B cell (primary cell): ENCODE results near the gene PINK1. TPM values are rescaled to one million over a fixed set of nuclear protein-coding genes. Genes with fewer than 3 reads are reported as not detected.

Experiments
- ATAC-seq: fragments of 200-7000 bp; cut with Tn5 transposase; one replicate; pipeline ENCODE4 v1.10.0; 2021; ENCODE audit warnings: low read depth, mild to moderate bottlenecking, moderate number of reproducible peaks, moderate library complexity
- CTCF ChIA-PET: fragments of 350-600 bp; sonication (Branson Sonifier 250); formaldehyde crosslinking; loops from one replicate; lab custom pipeline; 2021; ENCODE audit warnings: antibody characterized with exemption, inconsistent platforms; lab: Charles Lee
- POLR2A ChIA-PET: fragments of 350-600 bp; sonication (Branson Sonifier 250); formaldehyde crosslinking; loops from one replicate; lab custom pipeline; 2021; ENCODE audit warnings: antibody characterized with exemption; lab: Charles Lee
- DNase-seq: peaks from one replicate; pipeline ENCODE4 v3.0.0; 2013
- H2AFZ ChIP-seq: 2 replicates; pipeline ENCODE4 v1.6.1; 2012; ENCODE audit warnings: mild to moderate bottlenecking, low read depth, low read length; ENCODE audit not compliant: insufficient read depth, poor library complexity, severe bottlenecking
- H3K27ac ChIP-seq, 2 donors: 1 replicate in 1 of 2; 2 replicates in 1 of 2; pipeline ENCODE4 v1.5.1; 2012 to 2013; ENCODE audit warnings: low read length in 2 of 2, mild to moderate bottlenecking in 2 of 2, moderate library complexity in 1 of 2
- H3K27me3 ChIP-seq, 4 experiments: fragments of 200-600 bp in 1 of 4; sonication (generic) in 1 of 4; replicated peaks in 1 of 4; 1 replicate in 2 of 4; 2 replicates in 2 of 4; pipeline versions ENCODE4 v1.6.1 to v1.7.0; 2013 to 2016; ENCODE audit warnings: low read length in 3 of 4, mild to moderate bottlenecking in 2 of 4, mixed read lengths in 1 of 4, moderate library complexity in 1 of 4; ENCODE audit not compliant: insufficient read depth in 4 of 4, control insufficient read depth in 3 of 4; ENCODE audit errors: control extremely low read depth in 1 of 4
- H3K36me3 ChIP-seq, 2 experiments: replicated peaks in 1 of 2; 1 replicate in 1 of 2; 2 replicates in 1 of 2; pipeline versions ENCODE4 v1.6.1 to v1.7.1; 2013; ENCODE audit warnings: low read length in 1 of 2; ENCODE audit not compliant: insufficient read depth in 2 of 2, control insufficient read depth in 1 of 2; ENCODE audit errors: control extremely low read depth in 1 of 2, extremely low read depth in 1 of 2
- H3K4me1 ChIP-seq, 2 donors: fragments of 200-600 bp in 1 of 2; sonication (generic) in 1 of 2; 1 replicate in 1 of 2; 2 replicates in 1 of 2; pipeline versions ENCODE4 v1.5.1 to v1.6.1; 2013 to 2017; ENCODE audit warnings: low read length in 2 of 2; ENCODE audit not compliant: control insufficient read depth in 2 of 2, insufficient read depth in 2 of 2
- H3K4me2 ChIP-seq: replicated peaks from 2 replicates; pipeline ENCODE3; 2012; ENCODE audit warnings: mild to moderate bottlenecking, low read depth, low read length; ENCODE audit not compliant: poor library complexity, severe bottlenecking
- H3K4me3 ChIP-seq, 5 experiments: fragments of 200-600 bp in 1 of 5; sonication (generic) in 1 of 5; 1 replicate in 3 of 5; 2 replicates in 2 of 5; pipeline versions ENCODE4 v1.5.1 to v1.7.0; 2011 to 2016; ENCODE audit warnings: low read length in 4 of 5, mild to moderate bottlenecking in 4 of 5, low read depth in 2 of 5, control low read depth in 1 of 5, moderate library complexity in 1 of 5; ENCODE audit not compliant: insufficient read depth in 1 of 5; ENCODE audit errors: control extremely low read depth in 1 of 5, extremely low read depth in 1 of 5
- H3K79me2 ChIP-seq: fragments of 200-600 bp; sonication (generic); one replicate; pipeline ENCODE4 v1.6.0; 2016; ENCODE audit warnings: low read length; ENCODE audit not compliant: control insufficient read depth, insufficient read depth
- H3K9ac ChIP-seq: fragments of 200-600 bp; sonication (generic); 2 replicates; pipeline ENCODE4 v1.6.1; 2017; ENCODE audit warnings: mild to moderate bottlenecking, low read length, moderate library complexity
- H3K9me3 ChIP-seq, 3 donors: one replicate each; pipeline versions ENCODE4 v1.6.1 to v1.7.1; 2013; ENCODE audit warnings: low read length in 2 of 3; ENCODE audit not compliant: control insufficient read depth in 2 of 3, insufficient read depth in 1 of 3; ENCODE audit errors: control extremely low read depth in 1 of 3
- H4K20me1 ChIP-seq: 2 replicates; pipeline ENCODE4 v1.6.0; 2012; ENCODE audit warnings: mild to moderate bottlenecking, low read length; ENCODE audit not compliant: insufficient read depth, control insufficient read depth, poor library complexity, severe bottlenecking
- H3K27ac Mint-ChIP-seq: one replicate; pipeline ENCODE4 v1.8.0; 2021; ENCODE audit warnings: mixed read lengths
- H3K27me3 Mint-ChIP-seq: one replicate; pipeline ENCODE4 v1.8.0; 2021; ENCODE audit warnings: mixed read lengths
- H3K4me1 Mint-ChIP-seq: one replicate; pipeline ENCODE4 v1.8.0; 2021; ENCODE audit warnings: mixed read lengths
- H3K4me3 Mint-ChIP-seq: one replicate; pipeline ENCODE4 v1.8.0; 2021; ENCODE audit warnings: mixed read lengths
- H3K9me3 Mint-ChIP-seq: one replicate; pipeline ENCODE4 v1.8.0; 2022; ENCODE audit warnings: mixed read lengths; ENCODE audit not compliant: insufficient read depth
- EZH2 ChIP-seq: IDR thresholded peaks from 2 replicates; pipeline ENCODE4 v1.6.1; 2012; ENCODE audit warnings: borderline replicate concordance, low read depth, mild to moderate bottlenecking, moderate library complexity, low read length; ENCODE audit not compliant: insufficient read depth, poor library complexity, severe bottlenecking
- WGBS: methylation state at CpG from one replicate; pipeline ENCODE4 v1.1.5; 2013; ENCODE audit warnings: missing lambda C conversion rate; ENCODE audit not compliant: insufficient coverage; 5-methylcytosine and 5-hydroxymethylcytosine counted together
- intact Hi-C: fragments of 100-400 bp; cut with micrococcal nuclease; formaldehyde crosslinking; loops from one replicate; pipeline ENCODE4 v1.10.0; 2022
- polyA plus RNA-seq: library from polyadenylated mRNA; depleted of rRNA; stranded (reverse); fragments of >200 nt; gene quantifications from 2 replicates; pipeline ENCODE4 v1.2.3, GENCODE V29; 2012
- total RNA-seq, 2 donors: library from RNA; stranded (reverse); fragments of 120-200 nt in 1 of 2; gene quantifications; 1 replicate in 1 of 2; 2 replicates in 1 of 2; pipeline versions ENCODE4 v1.2.3 to v1.2.4, GENCODE V29; 2013 to 2022
- TF ChIP-seq, protein P1 (sequence below): fragments of 200-600 bp; IDR thresholded peaks from one replicate; pipeline ENCODE4 v1.8.0; 2022; ENCODE audit warnings: antibody characterized with exemption, mild to moderate bottlenecking

PINK1 gene
- total and polyA plus RNA-seq, 2 donors (not counting 1 experiment from before 2014, with no cell fraction given): 5.8 to 14.3 TPM

DNA sequence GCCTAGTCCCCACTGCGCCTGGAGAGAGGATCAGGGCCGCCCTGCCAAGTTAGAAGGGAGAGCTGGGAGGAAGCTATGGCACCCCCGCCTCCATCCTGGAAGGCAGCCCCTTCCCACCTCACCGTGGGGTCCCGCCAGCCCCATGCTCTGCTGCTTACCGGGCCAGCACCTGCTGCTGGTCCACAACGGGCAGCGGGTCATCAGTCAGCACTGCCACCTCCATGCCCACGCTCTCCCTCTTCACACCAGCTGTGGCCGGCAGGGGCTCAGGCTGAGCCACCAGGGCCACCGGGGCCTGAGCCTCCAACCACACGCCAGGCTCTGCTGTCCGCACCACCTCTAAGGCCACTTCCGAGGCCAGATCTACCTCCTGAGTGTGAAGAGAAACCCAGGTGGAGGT, 51.4 kb downstream of the PINK1 start:
- no peaks in the 10 kb centered on the region for H4K20me1 ChIP-seq
- ChIA-PET POLR2A (no interaction called here), CTCF (interaction anchor here (1.0 kb wide), 1 partner anchor 12 kb away, joined by 3 read pairs; no protein-coding TSS in a partner anchor)
- H3K9me3 ChIP-seq: no peaks in the 10 kb centered on the region
- peaks cover 0 to 12% (median 0%) of the 10 kb centered on the region in 4 experiments for H3K27me3 ChIP-seq
- H3K79me2 ChIP-seq: no peaks in the 10 kb centered on the region
- H3K4me1 ChIP-seq: peaks cover 5 to 12% of the 10 kb centered on the region in 2 donors
- no peak overlapping the region for H2AFZ ChIP-seq
- no peaks in the 10 kb centered on the region for H3K36me3 ChIP-seq
- Mint-ChIP-seq H3K4me3 (no peak overlapping the region), H3K9me3 (no peaks in the 10 kb centered on the region), H3K27ac (no peak overlapping the region), H3K4me1 (no peaks in the 10 kb centered on the region), H3K27me3 (peaks cover 16% of the 10 kb centered on the region)
- H3K27ac ChIP-seq: no peak overlapping the region
- no peak overlapping the region for H3K9ac ChIP-seq
- 100% methylated on average over 9 of the region's 14 CpGs for WGBS
- H3K4me3 ChIP-seq: no peak overlapping the region
- ATAC-seq (no peak), DNase-seq (no peak)
- H3K4me2 ChIP-seq: no peak overlapping the region
- intact Hi-C loops: no loop called here
- TF ChIP-seq, protein P1, sequence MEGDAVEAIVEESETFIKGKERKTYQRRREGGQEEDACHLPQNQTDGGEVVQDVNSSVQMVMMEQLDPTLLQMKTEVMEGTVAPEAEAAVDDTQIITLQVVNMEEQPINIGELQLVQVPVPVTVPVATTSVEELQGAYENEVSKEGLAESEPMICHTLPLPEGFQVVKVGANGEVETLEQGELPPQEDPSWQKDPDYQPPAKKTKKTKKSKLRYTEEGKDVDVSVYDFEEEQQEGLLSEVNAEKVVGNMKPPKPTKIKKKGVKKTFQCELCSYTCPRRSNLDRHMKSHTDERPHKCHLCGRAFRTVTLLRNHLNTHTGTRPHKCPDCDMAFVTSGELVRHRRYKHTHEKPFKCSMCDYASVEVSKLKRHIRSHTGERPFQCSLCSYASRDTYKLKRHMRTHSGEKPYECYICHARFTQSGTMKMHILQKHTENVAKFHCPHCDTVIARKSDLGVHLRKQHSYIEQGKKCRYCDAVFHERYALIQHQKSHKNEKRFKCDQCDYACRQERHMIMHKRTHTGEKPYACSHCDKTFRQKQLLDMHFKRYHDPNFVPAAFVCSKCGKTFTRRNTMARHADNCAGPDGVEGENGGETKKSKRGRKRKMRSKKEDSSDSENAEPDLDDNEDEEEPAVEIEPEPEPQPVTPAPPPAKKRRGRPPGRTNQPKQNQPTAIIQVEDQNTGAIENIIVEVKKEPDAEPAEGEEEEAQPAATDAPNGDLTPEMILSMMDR: no peak
- TF ChIP-seq EZH2: no peak

DNA sequence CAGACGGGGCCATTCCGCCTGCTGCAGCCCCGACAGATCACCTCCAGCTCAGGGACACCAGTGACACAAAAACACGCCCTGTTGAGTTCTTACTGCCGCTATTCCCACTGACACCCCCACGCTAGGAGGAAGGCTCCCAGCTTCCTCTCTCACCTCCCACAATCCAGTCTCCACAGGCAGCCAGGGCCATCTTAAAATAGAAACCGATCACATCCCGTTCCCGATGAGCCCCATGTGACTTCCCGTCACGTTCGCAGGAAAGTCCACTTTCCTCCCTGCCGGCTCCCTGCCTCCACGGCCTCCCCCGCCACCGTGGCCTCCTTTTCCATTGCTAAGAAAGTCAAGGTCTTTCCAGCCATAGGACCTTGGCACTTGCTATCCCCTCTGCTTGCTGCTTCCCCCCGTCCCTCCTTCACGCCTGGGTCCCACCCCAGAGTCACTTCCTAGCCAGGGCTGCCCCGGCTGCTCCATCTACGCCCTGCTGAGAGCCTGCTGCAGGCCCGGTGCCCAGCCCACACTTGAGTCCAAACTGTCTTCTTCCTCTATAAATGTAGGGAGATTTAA, 51.9 kb downstream of the PINK1 start:
- Mint-ChIP-seq H3K27ac (no peak overlapping the region), H3K4me1 (no peaks in the 10 kb centered on the region), H3K9me3 (no peaks in the 10 kb centered on the region), H3K27me3 (peaks cover 16% of the 10 kb centered on the region), H3K4me3 (no peak overlapping the region)
- ChIA-PET POLR2A (no interaction called here), CTCF (interaction anchor here (1.0 kb wide), 1 partner anchor 12 kb away, joined by 3 read pairs; no protein-coding TSS in a partner anchor)
- Histone ChIP-seq H3K9me3 (no peaks in the 10 kb centered on the region), H4K20me1 (no peaks in the 10 kb centered on the region), H3K27ac (no peak overlapping the region), H3K4me2 (no peak overlapping the region), H3K9ac (no peak overlapping the region), H3K4me1 (peaks cover 5 to 11% of the 10 kb centered on the region in 2 donors), H3K27me3 (peaks cover 0 to 12% (median 0%) of the 10 kb centered on the region in 4 experiments), H3K79me2 (no peaks in the 10 kb centered on the region), H3K36me3 (no peaks in the 10 kb centered on the region), H3K4me3 (no peak overlapping the region), H2AFZ (no peak overlapping the region)
- intact Hi-C loops: no loop called here
- ATAC-seq: no peak
- TF ChIP-seq, protein P1: no peak
- TF ChIP-seq EZH2: no peak
- no peak for DNase-seq
- 91% methylated on average over 16 of the region's 21 CpGs for WGBS
